ENCODE results near the gene COL7A1. TPM values are rescaled to one million over a fixed set of nuclear protein-coding genes. Genes with fewer than 3 reads are reported as not detected.
"Not testable (repeated sequence)": the region's sequence is repeated elsewhere in the genome, so short reads cannot be mapped to it uniquely, and the experiment has no call there.

The COL7A1 gene
- total and polyA plus RNA-seq, 2 donors from 2014 or later = 13.1 to 14.4 TPM

- Histone ChIP-seq H3K27me3 (ENCODE audit: control insufficient read depth, insufficient read depth, low read length) (no peaks in the 10 kb centered on the region), H3K27ac (ENCODE audit: low read depth in 2 of 2, low read length in 2 of 2) (no peak overlapping the region), H3K4me3 (ENCODE audit: low read length in 3 of 3) (no peak overlapping the region), H3K9me3 (ENCODE audit: control insufficient read depth in 2 of 3, insufficient read depth in 1 of 3, low read length in 3 of 3) (no peaks in the 10 kb centered on the region), H3K36me3 (ENCODE audit: control insufficient read depth in 2 of 3, insufficient read depth in 3 of 3, low read length in 3 of 3) (peaks cover 0 to 3% (median 0%) of the 10 kb centered on the region in 3 donors), H3K4me1 (ENCODE audit: control insufficient read depth in 2 of 3, insufficient read depth in 2 of 3, low read depth in 1 of 3, low read length in 3 of 3) (no peaks in the 10 kb centered on the region), H3K9ac (ENCODE audit: low read length in 3 of 3) (no peak overlapping the region)
- intact Hi-C loops (cut with DNase I) = no loop called here
- FAIRE-seq (no peak), DNase-seq (peak in 1 of 5 donors; percentile 3)
- TF ChIP-seq, protein P1, sequence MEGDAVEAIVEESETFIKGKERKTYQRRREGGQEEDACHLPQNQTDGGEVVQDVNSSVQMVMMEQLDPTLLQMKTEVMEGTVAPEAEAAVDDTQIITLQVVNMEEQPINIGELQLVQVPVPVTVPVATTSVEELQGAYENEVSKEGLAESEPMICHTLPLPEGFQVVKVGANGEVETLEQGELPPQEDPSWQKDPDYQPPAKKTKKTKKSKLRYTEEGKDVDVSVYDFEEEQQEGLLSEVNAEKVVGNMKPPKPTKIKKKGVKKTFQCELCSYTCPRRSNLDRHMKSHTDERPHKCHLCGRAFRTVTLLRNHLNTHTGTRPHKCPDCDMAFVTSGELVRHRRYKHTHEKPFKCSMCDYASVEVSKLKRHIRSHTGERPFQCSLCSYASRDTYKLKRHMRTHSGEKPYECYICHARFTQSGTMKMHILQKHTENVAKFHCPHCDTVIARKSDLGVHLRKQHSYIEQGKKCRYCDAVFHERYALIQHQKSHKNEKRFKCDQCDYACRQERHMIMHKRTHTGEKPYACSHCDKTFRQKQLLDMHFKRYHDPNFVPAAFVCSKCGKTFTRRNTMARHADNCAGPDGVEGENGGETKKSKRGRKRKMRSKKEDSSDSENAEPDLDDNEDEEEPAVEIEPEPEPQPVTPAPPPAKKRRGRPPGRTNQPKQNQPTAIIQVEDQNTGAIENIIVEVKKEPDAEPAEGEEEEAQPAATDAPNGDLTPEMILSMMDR (IDR thresholded peaks at IDR 0.05; ENCODE audit: borderline replicate concordance, extremely low read depth, insufficient read depth) = no peak
Measured at GRCh38 chr3:48532271-48532976, 62.7 kb downstream of the COL7A1 start.

GRCh38 chr3:48530701-48531100 lies 64.4 kb downstream of the COL7A1 start:
- H3K27ac ChIP-seq (ENCODE audit: low read depth in 2 of 2, low read length in 2 of 2); intact Hi-C loops (cut with DNase I); H3K4me3 ChIP-seq (ENCODE audit: low read length in 3 of 3); H3K27me3 ChIP-seq (ENCODE audit: control insufficient read depth, insufficient read depth, low read length); H3K4me1 ChIP-seq (ENCODE audit: control insufficient read depth in 2 of 3, insufficient read depth in 2 of 3, low read depth in 1 of 3, low read length in 3 of 3); H3K36me3 ChIP-seq (ENCODE audit: control insufficient read depth in 2 of 3, insufficient read depth in 3 of 3, low read length in 3 of 3); FAIRE-seq; H3K9me3 ChIP-seq (ENCODE audit: control insufficient read depth in 2 of 3, insufficient read depth in 1 of 3, low read length in 3 of 3); H3K9ac ChIP-seq (ENCODE audit: low read length in 3 of 3): not testable (repeated sequence)
- peak in 1 of 5 donors; percentile 2 for DNase-seq

- TF ChIP-seq, protein P1 (IDR thresholded peaks at IDR 0.05; ENCODE audit: borderline replicate concordance, extremely low read depth, insufficient read depth) = no peak
- Histone ChIP-seq H3K9ac (ENCODE audit: low read length in 3 of 3) (no peak overlapping the region), H3K4me3 (ENCODE audit: low read length in 3 of 3) (no peak overlapping the region), H3K9me3 (ENCODE audit: control insufficient read depth in 2 of 3, insufficient read depth in 1 of 3, low read length in 3 of 3) (no peaks in the 10 kb centered on the region), H3K27ac (ENCODE audit: low read depth in 2 of 2, low read length in 2 of 2) (no peak overlapping the region), H3K36me3 (ENCODE audit: control insufficient read depth in 2 of 3, insufficient read depth in 3 of 3, low read length in 3 of 3) (no peaks in the 10 kb centered on the region), H3K4me1 (ENCODE audit: control insufficient read depth in 2 of 3, insufficient read depth in 2 of 3, low read depth in 1 of 3, low read length in 3 of 3) (no peaks in the 10 kb centered on the region), H3K27me3 (ENCODE audit: control insufficient read depth, insufficient read depth, low read length) (no peaks in the 10 kb centered on the region)
- intact Hi-C loops (cut with DNase I) = no loop called here
- peak in 1 of 5 donors; percentile 15 for DNase-seq
- FAIRE-seq = no peak
Measured at GRCh38 chr3:48528754-48529153, 66.4 kb downstream of the COL7A1 start.

DNA sequence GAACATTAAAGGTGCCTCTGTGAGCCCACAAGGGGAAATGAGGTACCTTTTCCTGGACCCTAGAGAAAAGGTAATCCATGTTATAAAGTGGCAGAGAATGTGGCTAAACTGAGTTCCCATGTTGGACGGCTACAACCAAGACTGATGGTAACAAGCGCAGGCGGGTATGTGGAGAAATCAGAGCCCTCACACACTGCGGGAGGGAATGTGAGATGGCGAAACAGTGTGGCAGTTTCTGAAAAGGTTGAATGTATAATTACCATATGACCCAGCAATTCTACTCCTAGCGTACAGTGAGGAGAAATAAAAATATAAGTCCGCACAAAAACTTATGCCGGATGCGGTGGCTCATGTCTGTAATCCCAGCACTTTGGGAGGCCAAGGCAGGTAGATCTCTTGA lies 67.1 kb downstream of the COL7A1 start:
- no peak overlapping the region for H3K9ac ChIP-seq (ENCODE audit: low read length in 3 of 3)
- FAIRE-seq = no peak
- no peaks in the 10 kb centered on the region for H3K27me3 ChIP-seq (ENCODE audit: control insufficient read depth, insufficient read depth, low read length)
- TF ChIP-seq, protein P1 (IDR thresholded peaks at IDR 0.05; ENCODE audit: borderline replicate concordance, extremely low read depth, insufficient read depth) = no peak
- no peaks in the 10 kb centered on the region for H3K9me3 ChIP-seq (ENCODE audit: control insufficient read depth in 2 of 3, insufficient read depth in 1 of 3, low read length in 3 of 3)
- H3K4me1 ChIP-seq (ENCODE audit: control insufficient read depth in 2 of 3, insufficient read depth in 2 of 3, low read depth in 1 of 3, low read length in 3 of 3) = no peaks in the 10 kb centered on the region
- intact Hi-C loops (cut with DNase I) = no loop called here
- peak in 1 of 5 donors; percentile 7 for DNase-seq
- H3K4me3 ChIP-seq (ENCODE audit: low read length in 3 of 3) = no peak overlapping the region
- H3K36me3 ChIP-seq (ENCODE audit: control insufficient read depth in 2 of 3, insufficient read depth in 3 of 3, low read length in 3 of 3) = no peaks in the 10 kb centered on the region
- H3K27ac ChIP-seq (ENCODE audit: low read depth in 2 of 2, low read length in 2 of 2) = no peak overlapping the region
